ENCODE measurements around the gene ZNF431.
A peak's percentile ranks its signal among the peaks of the same experiment; 100 is the strongest.
"Not testable (repeated sequence)": the region's sequence is repeated elsewhere in the genome, so short reads cannot be mapped to it uniquely, and the experiment has no call there.

Gene ZNF431

DNA sequence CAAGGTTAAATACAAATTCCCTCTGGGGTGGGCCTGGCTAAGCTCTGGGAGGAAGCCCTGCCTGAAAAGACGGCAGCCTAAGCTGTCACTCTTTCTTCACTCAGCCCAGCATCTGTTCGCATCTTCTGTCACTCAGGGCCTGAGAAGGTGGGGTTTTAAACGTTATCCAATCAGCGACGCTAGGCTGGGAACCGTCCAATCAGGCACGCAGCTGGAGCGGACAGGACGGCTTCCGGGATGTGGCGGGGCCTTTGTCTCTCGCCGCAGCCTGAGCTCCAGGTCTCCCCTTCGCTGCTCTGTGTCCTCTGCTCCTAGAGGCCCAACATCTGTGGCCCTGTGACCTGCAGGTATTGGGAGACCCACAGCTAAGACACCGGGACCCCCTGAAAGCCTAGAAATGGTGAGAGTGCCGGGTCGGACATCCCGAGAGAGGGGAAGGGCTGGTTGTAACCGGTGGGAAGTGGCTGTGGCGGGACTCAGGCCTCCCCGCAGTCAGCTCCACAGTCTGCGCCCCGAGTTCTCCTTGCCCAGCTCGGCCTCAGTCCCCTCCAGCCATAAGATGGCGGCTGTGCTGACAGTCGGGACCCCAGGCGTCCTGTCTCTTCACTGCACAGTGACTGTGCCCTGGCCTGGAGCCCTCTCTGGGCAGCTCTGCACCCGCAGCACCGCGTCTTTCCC lies at the start of gene ZNF431:
ZNF431 (plus strand) TSS at position 254 of the 678 bp plus-strand sequence; CDS start at position 398, 144 bp downstream.
- peak; percentile 94 for DNase-seq

DNA sequence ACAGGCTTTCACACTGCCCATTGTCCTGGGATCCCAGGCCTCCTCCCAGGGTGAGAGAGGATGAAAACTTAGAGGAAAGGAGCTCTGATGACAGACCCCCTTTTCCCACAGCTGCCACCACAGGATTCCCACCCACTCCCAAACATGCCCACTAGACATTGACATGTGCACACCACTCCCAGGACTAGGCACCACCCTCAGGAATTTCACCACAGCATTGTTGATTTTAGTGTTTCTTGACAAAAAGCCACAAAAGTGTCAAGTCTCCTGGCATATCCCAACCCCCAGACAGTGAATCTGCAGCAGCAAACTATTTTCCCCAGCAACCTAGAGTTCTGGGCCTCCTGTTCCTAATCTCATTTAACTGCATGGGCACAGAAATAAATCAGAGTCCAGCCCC lies 49.7 kb upstream of the ZNF431 start:
- peak; percentile 7 for DNase-seq

GRCh38 chr19:21094347-21095025 lies 47.4 kb upstream of the ZNF431 start:
- no peak for DNase-seq

DNA sequence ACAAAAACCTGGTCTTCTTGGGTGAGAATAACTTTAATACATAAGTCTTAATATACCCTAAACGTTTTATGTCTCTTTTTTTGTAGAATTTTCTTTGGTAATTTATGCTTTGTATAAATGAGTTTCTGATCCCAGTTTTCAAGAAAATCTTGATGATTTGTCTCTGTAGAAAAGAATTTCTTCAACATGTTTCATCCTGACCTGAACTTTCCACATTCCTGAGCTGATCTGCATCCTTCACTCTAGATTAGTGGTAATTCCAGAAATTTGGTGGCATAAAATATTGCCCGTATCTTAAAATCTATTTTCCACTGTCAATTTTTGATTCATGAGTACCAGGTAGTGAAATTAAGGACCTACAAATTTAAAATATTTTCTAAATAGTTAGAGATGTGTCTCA lies 43.5 kb upstream of the ZNF431 start:
- DNase-seq, result no peak

GRCh38 chr19:21101521-21102242 lies 40.2 kb upstream of the ZNF431 start:
- no peak for DNase-seq

GRCh38 chr19:21109116-21109515 lies 32.7 kb upstream of the ZNF431 start:
- DNase-seq, result no peak

DNA sequence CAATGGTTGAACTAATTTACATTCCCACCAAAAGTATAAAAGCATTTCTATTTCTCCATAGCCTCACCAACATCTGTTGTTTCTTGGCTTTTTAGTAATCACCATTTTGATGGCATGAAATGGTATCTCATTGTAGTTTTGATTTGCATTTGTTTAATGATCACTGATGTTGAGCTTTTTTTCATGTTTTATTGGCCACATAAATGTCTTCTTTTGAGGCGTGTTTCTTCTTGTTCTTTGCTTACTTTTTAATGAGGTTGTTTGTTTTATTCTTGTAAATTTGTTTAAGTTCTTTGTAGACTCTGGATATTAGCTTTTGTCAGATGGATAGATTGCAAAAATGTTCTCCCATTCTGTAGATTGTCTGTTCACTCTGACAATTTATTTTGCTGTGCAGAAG lies 31.7 kb upstream of the ZNF431 start:
- no peak for DNase-seq

DNA sequence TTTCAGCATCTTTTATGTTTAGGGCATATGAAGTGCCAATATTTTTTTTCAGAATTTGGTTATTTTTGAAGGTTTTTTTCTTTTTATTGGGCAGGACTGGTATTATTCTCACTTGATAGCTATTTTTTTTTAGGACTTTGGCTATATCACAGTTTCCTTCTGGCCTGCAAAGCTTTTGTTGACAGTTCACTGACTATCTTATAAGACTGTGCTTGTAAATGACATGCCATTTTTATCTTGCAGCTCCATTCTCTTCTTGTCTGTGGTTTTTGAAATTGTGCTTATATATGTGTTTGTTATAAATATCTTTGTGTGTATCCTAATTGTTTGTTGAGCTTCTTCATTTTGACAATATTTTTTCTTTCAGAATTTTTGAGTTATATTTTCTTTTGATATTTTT lies 26.4 kb upstream of the ZNF431 start:
- no peak for DNase-seq

- DNase-seq, result peak; percentile 2
Measured at GRCh38 chr19:21117041-21117907, 24.6 kb upstream of the ZNF431 start.

DNA sequence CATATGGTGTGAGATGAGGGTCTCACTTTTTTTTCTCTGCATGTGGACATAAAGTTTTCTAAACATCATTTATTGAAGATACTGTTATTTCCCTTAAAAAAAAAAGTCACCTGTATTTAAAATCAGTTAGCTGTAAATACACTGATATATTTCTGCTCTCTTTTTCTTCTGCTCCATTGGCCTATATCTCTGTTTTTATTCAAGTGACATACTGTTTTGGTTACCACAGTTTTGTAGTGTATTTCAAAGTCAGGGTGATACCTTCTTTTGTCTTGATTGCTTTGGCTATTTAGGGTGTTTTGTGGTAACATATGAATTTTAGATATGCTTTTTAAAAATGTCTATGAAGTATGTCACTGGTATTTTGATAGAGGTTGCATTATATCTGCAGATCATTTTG lies 15.8 kb upstream of the ZNF431 start:
- no peak for DNase-seq

- DNase-seq, result no peak
Measured at GRCh38 chr19:21127001-21127400, 14.8 kb upstream of the ZNF431 start.

- no peak for DNase-seq
Measured at GRCh38 chr19:21127898-21128297, 13.9 kb upstream of the ZNF431 start.

- DNase-seq, result no peak
Measured at GRCh38 chr19:21128901-21129698, 12.7 kb upstream of the ZNF431 start.

- no peak for DNase-seq
Measured at GRCh38 chr19:21130097-21130775, 11.6 kb upstream of the ZNF431 start.

GRCh38 chr19:21133633-21134032 lies 8.2 kb upstream of the ZNF431 start:
- no peak for DNase-seq

- DNase-seq, result no peak
Measured at GRCh38 chr19:21134934-21135366, 6.9 kb upstream of the ZNF431 start.

DNA sequence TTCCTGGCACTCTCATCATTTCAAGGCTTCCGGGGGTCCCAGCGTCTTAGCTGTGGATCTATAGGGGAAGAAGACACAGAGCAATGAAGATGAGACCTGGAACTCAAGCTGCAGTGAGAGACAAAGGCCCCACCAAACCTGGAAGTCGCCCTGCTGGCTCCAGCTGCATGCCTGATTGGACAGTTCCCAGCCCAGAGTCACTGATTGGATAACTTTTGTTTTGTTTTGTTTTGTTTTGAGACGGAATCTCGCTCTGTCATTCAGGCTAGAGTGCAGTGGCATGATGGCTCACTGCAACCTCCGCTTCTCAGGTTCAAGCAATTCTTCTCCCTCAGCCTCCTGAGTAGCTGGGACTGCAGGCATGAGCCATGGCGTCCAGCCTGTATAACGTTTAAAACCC lies 6.4 kb upstream of the ZNF431 start:
- no peak for DNase-seq

DNA sequence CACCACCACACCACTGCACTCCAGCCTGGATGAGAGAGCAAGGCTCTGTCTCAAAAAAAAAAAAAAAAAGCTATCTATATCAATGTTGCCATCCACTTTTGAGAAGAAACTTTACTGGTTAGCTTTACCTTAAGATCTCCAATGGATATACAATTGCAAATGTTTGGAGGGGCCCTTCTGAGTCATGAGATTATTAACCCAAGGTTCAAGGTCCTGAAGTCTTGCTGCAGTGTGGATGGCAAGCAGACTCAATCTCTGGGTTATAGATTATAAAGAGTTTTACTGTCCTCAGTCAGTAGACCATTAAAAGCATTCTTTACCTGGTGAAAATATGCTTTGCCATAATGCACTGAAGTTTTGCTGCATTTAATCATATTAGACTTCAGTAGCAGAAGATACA lies 3.7 kb upstream of the ZNF431 start:
- DNase-seq, result no peak

DNA sequence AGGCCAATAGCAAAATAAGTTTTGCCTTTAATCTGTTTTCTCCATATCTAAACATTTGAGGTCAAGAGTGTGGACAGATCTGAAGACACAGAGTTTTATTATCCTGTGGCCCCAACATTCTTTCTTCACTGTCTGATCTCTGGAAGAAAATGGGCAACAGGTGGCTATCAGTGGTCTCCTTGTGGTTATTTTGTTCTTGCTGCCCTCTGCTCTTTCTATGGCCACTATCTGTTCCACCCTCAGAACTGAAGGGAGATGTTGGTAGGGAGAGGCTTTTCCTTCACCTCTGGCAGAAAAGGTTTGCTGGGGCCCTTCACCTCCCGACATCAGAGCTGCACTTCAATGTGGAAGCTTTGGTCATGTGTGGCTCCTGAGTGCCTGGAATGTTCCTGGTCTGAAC lies 834 bp upstream of the ZNF431 start:
- not testable (repeated sequence) for DNase-seq

DNA sequence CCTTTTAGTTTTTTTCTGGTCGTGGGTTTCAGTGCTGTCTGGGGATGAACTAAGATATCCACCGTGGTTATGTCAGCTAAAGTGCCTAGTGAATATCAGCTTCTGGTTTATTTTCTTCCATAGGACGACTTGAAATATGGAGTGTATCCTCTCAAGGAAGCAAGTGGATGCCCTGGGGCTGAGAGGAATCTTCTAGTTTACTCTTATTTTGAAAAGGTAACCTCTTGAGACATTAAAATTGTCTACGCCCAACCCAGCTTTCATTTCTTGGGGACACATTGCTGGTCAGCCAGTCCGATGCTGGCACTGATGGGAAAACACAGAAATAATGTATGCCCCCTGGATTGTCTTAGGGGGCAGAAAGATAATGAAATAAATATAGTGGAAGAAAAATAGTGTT lies 1.6 kb downstream of the ZNF431 start:
- no peak for DNase-seq

- no peak for DNase-seq
Measured at GRCh38 chr19:21143854-21144253, 2.0 kb downstream of the ZNF431 start.

GRCh38 chr19:21147540-21147939 lies 5.7 kb downstream of the ZNF431 start:
- DNase-seq, result no peak
